Measurements from ENCODE around the gene ZP3. TPM values are rescaled to one million over a fixed set of nuclear protein-coding genes. Genes with fewer than 3 reads are reported as not detected.

The ZP3 gene
- total and polyA plus RNA-seq, 2 of the 13 experiments (the other 11 are each of a cell fraction or from before 2014, with no cell fraction given): not detected

- peaks cover 2 to 4% of the 10 kb centered on the region in 2 experiments; a peak in 1 of 5 replicates for H3K27me3 ChIP-seq (ENCODE audit: control insufficient read depth in 1 of 2, insufficient read depth in 2 of 2, low read length in 2 of 2)
- H4K20me1 ChIP-seq (ENCODE audit: insufficient read depth, low read length): no peaks in the 10 kb centered on the region
- peaks cover 68% of the 10 kb centered on the region for H3K4me1 ChIP-seq (ENCODE audit: insufficient read depth, low read length)
- no TSS peak for BruUV-seq (replicated peaks)
- no peak overlapping the region for H3K9ac ChIP-seq (ENCODE audit: insufficient read depth, low read depth, low read length)
- peak overlapping the region in 2 of 3 experiments; percentile 28 to 44; a peak in 3 of 6 replicates for H3K4me3 ChIP-seq (replicated peaks in 1 of 3; ENCODE audit: insufficient read depth in 1 of 3, low read depth in 2 of 3, low read length in 3 of 3)
- H3K79me2 ChIP-seq (ENCODE audit: insufficient read depth, low read length): no peaks in the 10 kb centered on the region
- intact Hi-C loops (cut with micrococcal nuclease; ENCODE audit: unreplicated experiment): no loop called here
- ChIA-PET POLR2A (interaction anchor here (0.5 to 1.4 kb wide), 3 partner anchors 13 to 467 kb away, joined by 3 to 7 read pairs (median 5); partner anchors contain the start of gene YWHAG), CTCF (ENCODE audit: low intra/inter-chr PET ratio, low total read pairs) (no interaction called here)
- WGBS (ENCODE audit: low lambda C conversion rate): 8% methylated on average over 9 of the region's 9 CpGs
- no peaks in the 10 kb centered on the region for H3K9me3 ChIP-seq (ENCODE audit: low read length)
- H3K36me3 ChIP-seq (replicated peaks in 1 of 2; ENCODE audit: control insufficient read depth in 1 of 2, insufficient read depth in 2 of 2, low read length in 2 of 2): no peaks in the 10 kb centered on the region
- DNase-seq (ENCODE audit: low spot score) (peak; percentile 67), ATAC-seq (peak; percentile 13; the same call in 2 of the 3 replicates), FAIRE-seq (no peak)
- peak overlapping the region; percentile 69 for H3K4me2 ChIP-seq (ENCODE audit: low read depth, low read length)
- in situ Hi-C loops (cut with HindIII; ENCODE audit: extremely low pct_ligation_motif_present, low pct_unique_long_range_greater_than_20kb): no loop called here
- no peak overlapping the region for H3K27ac ChIP-seq (ENCODE audit: extremely low read length, insufficient read depth, low read length)
- no peak overlapping the region for H2AFZ ChIP-seq (ENCODE audit: low read length)
- no peak for TF ChIP-seq ZNF251 (CRISPR knock-in tag; IDR thresholded peaks at IDR 0.05)
- TF ChIP-seq, protein P1, sequence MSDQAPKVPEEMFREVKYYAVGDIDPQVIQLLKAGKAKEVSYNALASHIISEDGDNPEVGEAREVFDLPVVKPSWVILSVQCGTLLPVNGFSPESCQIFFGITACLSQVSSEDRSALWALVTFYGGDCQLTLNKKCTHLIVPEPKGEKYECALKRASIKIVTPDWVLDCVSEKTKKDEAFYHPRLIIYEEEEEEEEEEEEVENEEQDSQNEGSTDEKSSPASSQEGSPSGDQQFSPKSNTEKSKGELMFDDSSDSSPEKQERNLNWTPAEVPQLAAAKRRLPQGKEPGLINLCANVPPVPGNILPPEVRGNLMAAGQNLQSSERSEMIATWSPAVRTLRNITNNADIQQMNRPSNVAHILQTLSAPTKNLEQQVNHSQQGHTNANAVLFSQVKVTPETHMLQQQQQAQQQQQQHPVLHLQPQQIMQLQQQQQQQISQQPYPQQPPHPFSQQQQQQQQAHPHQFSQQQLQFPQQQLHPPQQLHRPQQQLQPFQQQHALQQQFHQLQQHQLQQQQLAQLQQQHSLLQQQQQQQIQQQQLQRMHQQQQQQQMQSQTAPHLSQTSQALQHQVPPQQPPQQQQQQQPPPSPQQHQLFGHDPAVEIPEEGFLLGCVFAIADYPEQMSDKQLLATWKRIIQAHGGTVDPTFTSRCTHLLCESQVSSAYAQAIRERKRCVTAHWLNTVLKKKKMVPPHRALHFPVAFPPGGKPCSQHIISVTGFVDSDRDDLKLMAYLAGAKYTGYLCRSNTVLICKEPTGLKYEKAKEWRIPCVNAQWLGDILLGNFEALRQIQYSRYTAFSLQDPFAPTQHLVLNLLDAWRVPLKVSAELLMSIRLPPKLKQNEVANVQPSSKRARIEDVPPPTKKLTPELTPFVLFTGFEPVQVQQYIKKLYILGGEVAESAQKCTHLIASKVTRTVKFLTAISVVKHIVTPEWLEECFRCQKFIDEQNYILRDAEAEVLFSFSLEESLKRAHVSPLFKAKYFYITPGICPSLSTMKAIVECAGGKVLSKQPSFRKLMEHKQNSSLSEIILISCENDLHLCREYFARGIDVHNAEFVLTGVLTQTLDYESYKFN (CRISPR knock-in tag; conservative IDR thresholded peaks at IDR 0.05): 0 out of 2 replicates have a peak, but pooled peaks have one; percentile 18
- TF ChIP-seq TAF1 (CRISPR knock-in tag; IDR thresholded peaks at IDR 0.05): 0 out of 2 replicates have a peak, but pooled peaks have one; percentile 2
- TF ChIP-seq HNF4A (CRISPR knock-in tag; IDR thresholded peaks at IDR 0.05): peak; percentile 62
- no peak for TF ChIP-seq ZNF777 (CRISPR knock-in tag; IDR thresholded peaks at IDR 0.05)
- peak; percentile 83 for TF ChIP-seq TEAD3 (CRISPR knock-in tag; optimal IDR thresholded peaks at IDR 0.05; ENCODE audit: borderline replicate concordance)
- TF ChIP-seq CEBPG (CRISPR knock-in tag; IDR thresholded peaks at IDR 0.05): 0 out of 2 replicates have a peak, but pooled peaks have one; percentile 28
- TF ChIP-seq KAT7 (CRISPR knock-in tag; IDR thresholded peaks at IDR 0.05; ENCODE audit: borderline replicate concordance): no peak
- TF ChIP-seq HMG20A (CRISPR knock-in tag; IDR thresholded peaks at IDR 0.05; ENCODE audit: borderline replicate concordance): peak; percentile 19; the same call in 1 of the 2 replicates
- peak; percentile 24; the same call in 1 of the 2 replicates for TF ChIP-seq CEBPB (IDR thresholded peaks at IDR 0.05; ENCODE audit: borderline replicate concordance, low read depth, low read length)
- TF ChIP-seq HNF4G (IDR thresholded peaks at IDR 0.05; ENCODE audit: borderline replicate concordance, low read depth, low read length): peak; percentile 27; the same call in 1 of the 2 replicates
- TF ChIP-seq HNF4G (CRISPR knock-in tag; IDR thresholded peaks at IDR 0.05; ENCODE audit: borderline replicate concordance, low read depth): no peak
- peak; percentile 50; the same call in 1 of the 2 replicates for TF ChIP-seq ETV5 (CRISPR knock-in tag; IDR thresholded peaks at IDR 0.05; ENCODE audit: borderline replicate concordance)
These were observed 47.4 kb upstream of the ZP3 start for GRCh38 chr7:76377186-76377918.
